WERI-Rb-1 (cell line): ENCODE measurements around the gene PLXNA1.

Experiments
- DNase-seq: peaks from one replicate; pipeline ENCODE4 v3.0.0-alpha.2; 2020
- H3K27ac ChIP-seq: fragments of 250-450 bp; sonication (Bioruptor Pico); 2 replicates; pipeline ENCODE4 v1.5.1; 2020; ENCODE audit warnings: mild to moderate bottlenecking, moderate library complexity
- H3K27me3 ChIP-seq: fragments of 250-450 bp; sonication (Bioruptor Pico); 2 replicates; pipeline ENCODE4 v1.5.1; 2021; ENCODE audit warnings: mild to moderate bottlenecking, low read depth, moderate library complexity; ENCODE audit not compliant: insufficient read depth, severe bottlenecking
- H3K36me3 ChIP-seq: fragments of 250-450 bp; sonication (Bioruptor Pico); 2 replicates; pipeline ENCODE4 v1.5.1; 2020; ENCODE audit warnings: mild to moderate bottlenecking, moderate library complexity
- H3K4me3 ChIP-seq: 2 replicates; pipeline ENCODE4 v1.5.1; 2011; ENCODE audit warnings: low read depth, mild to moderate bottlenecking, control low read depth, low read length
- H3K9me3 ChIP-seq: fragments of 250-450 bp; sonication (Bioruptor Pico); 2 replicates; pipeline ENCODE4 v1.5.1; 2021; ENCODE audit warnings: mild to moderate bottlenecking, moderate library complexity; ENCODE audit not compliant: severe bottlenecking
- TF ChIP-seq, protein P1 (sequence below): IDR thresholded peaks from 2 replicates; pipeline ENCODE4 v1.5.1; 2011; ENCODE audit warnings: low read depth, mild to moderate bottlenecking, control low read depth, inconsistent platforms, low read length

Gene PLXNA1

DNA sequence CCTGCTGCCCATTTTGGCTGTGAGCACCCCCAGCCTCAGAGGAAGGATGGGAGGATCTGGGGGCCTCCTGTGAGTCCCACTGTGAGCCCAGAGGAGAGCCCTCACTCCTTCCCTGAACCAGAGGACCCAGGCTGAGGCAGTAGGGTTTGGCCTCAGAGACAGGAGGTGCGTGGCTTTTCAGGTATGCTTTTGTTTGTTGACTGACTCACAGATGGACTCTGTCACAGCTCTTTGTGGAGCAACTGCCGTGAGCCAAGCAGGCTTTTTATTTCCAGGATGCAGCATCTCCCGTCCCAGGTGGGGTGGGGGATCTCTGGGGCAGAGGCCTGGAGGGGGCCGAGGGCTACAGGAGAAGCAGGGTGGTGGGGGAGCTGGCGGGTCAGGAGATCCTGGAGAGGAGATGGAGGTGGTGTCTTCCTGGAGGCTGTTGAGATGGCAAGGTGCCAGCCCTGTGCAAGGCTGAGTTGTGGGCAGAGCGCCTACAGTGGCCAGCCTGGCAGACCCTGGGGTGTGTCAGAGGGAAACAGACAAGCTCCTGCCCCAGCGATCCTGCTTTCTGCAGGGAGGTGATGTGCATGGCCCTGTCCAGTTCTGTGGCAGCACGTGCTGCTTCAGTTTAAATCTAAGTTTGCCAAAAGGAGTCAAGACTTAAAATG is 24.0 kb downstream of the PLXNA1 start:
- H3K4me3 ChIP-seq: no peak overlapping the region
- H3K27me3 ChIP-seq: no peaks in the 10 kb centered on the region
- TF ChIP-seq, protein P1, sequence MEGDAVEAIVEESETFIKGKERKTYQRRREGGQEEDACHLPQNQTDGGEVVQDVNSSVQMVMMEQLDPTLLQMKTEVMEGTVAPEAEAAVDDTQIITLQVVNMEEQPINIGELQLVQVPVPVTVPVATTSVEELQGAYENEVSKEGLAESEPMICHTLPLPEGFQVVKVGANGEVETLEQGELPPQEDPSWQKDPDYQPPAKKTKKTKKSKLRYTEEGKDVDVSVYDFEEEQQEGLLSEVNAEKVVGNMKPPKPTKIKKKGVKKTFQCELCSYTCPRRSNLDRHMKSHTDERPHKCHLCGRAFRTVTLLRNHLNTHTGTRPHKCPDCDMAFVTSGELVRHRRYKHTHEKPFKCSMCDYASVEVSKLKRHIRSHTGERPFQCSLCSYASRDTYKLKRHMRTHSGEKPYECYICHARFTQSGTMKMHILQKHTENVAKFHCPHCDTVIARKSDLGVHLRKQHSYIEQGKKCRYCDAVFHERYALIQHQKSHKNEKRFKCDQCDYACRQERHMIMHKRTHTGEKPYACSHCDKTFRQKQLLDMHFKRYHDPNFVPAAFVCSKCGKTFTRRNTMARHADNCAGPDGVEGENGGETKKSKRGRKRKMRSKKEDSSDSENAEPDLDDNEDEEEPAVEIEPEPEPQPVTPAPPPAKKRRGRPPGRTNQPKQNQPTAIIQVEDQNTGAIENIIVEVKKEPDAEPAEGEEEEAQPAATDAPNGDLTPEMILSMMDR: no peak
- H3K36me3 ChIP-seq: peaks cover 38% of the 10 kb centered on the region
- H3K9me3 ChIP-seq: no peaks in the 10 kb centered on the region
- DNase-seq: no peak
- H3K27ac ChIP-seq: no peak overlapping the region

GRCh38 chr3:127008236-127008635 is 25.3 kb downstream of the PLXNA1 start:
- H3K27me3 ChIP-seq: no peaks in the 10 kb centered on the region
- no peaks in the 10 kb centered on the region for H3K9me3 ChIP-seq
- H3K36me3 ChIP-seq: peaks cover 47% of the 10 kb centered on the region
- H3K27ac ChIP-seq: no peak overlapping the region
- no peak overlapping the region for H3K4me3 ChIP-seq
- no peak for DNase-seq
- TF ChIP-seq, protein P1: no peak

DNA sequence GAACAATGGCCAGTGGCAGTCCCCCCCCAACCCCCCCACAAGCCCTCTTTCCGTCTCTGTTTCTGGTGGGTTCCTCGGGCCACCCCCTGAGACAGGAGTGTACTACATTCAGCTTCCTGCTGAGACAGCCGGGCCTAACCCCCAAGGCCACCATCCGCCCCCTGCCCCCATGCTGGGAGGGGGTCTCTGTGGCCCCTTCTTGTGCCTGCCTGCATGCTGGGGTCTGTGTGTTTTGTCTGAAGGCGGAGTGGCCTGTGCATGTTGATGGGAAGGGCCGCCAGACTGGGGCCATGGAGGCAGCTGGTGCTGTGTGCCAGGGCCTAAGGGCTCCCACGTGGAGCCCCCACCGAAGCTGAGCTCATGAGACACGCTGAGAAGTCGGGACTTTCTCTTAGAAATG is 26.6 kb downstream of the PLXNA1 start:
- Histone ChIP-seq H3K4me3 (no peak overlapping the region), H3K27ac (no peak overlapping the region), H3K9me3 (no peaks in the 10 kb centered on the region), H3K36me3 (peaks cover 46% of the 10 kb centered on the region), H3K27me3 (no peaks in the 10 kb centered on the region)
- no peak for DNase-seq
- TF ChIP-seq, protein P1: no peak

DNA sequence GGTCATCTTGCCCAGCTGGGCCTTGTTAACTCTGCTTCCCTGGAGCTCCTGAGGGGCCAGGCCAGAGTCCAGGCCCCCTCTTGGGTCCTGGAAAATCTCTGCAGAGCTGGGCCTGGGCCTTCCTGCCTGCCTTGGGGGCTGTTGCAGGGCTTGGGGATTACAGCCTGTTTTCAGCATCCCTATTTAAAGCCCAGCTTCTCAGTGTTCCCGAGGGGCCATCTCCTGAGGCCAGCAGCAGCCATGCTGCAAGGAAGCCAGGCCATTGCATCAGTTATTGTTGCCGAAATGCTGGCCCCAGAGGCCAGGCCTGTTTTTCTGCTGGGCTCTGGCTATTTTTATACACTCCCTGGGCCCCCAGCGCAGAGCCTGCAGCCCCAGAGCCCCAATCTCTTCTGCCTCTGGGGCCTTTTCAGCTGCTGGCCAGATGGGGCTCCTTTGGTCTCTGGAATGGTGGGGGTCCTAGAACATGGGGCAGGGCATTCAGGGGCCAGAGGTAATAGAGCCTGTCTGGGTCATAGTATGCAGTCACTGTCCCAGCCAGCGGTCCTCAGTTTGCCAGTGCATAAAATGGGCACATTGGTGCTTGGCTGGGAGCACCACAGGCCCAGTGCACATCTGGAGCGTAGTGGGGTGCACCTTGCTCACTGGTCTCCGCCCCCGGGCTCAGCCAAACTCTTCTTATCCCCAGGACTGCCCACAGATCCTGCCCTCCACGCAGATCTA is 28.5 kb downstream of the PLXNA1 start:
- Histone ChIP-seq H3K4me3 (no peak overlapping the region), H3K9me3 (no peaks in the 10 kb centered on the region), H3K27ac (no peak overlapping the region), H3K36me3 (peaks cover 53% of the 10 kb centered on the region), H3K27me3 (no peaks in the 10 kb centered on the region)
- TF ChIP-seq, protein P1: no peak
- no peak for DNase-seq

DNA sequence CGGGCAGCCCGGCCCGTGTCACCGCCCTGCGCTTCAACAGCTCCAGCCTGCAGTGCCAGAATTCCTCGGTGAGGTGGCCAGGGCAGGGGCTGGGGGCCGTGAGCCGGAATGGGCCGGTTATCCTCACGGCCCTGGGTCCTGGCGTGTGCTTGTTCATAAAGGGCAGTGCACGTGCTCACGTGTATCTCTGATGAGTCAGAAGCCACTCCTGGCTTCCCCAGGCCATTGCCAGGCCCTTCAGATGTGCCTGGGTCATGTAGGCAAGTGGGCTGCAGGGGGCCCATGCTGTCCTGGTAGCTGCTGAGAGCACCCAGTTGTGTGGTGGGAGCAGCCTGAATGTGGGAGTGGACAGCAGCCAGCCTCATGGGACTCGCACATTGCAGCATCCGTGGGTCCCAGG is 29.2 kb downstream of the PLXNA1 start:
- TF ChIP-seq, protein P1: no peak
- no peak for DNase-seq
- no peaks in the 10 kb centered on the region for H3K9me3 ChIP-seq
- no peaks in the 10 kb centered on the region for H3K27me3 ChIP-seq
- H3K4me3 ChIP-seq: no peak overlapping the region
- H3K27ac ChIP-seq: no peak overlapping the region
- peaks cover 54% of the 10 kb centered on the region for H3K36me3 ChIP-seq
